NCI-H226 (cell line): ENCODE measurements around the gene ZBTB16.

Experiments used
- DNase-seq: peaks from one replicate; pipeline ENCODE4 v3.0.0-alpha.2; 2015

Gene ZBTB16

DNA sequence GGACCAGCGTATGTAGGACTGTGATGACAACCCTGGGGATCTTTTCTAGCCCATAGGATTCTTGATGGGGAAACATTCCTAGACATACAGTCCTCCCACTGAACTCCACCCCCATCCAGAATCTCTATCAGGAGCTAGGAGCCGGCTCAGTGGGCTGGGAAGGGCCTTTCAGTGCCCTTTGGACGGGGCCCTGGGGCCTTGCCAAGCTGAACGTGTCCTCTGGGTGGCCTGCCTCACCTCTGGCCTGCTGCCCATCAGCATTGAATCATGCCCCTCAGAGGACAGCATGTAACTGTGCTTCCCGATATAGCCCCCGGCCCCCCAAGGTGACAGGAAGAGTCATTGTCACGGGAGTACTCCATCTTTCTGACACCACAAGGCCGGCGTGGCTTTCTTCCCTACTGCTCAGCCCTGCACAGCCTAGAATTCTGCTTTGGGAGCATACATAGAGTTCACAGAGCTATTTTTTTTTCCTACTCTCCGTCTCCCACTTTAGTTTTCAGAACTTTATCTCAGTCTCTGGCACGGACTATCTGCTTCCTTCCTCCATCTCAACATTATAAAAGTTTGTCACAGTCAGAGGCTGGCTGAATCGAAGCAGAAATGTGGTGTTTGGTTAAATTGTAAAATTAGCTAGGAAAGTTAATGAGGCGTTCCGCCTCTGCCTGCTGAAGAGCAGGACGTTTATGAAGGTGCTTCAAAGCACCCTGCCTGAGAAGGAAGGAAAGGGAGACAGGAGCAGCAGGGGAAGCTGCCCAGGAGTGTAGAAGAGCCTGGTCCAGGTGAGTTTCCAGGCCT lies 111.9 kb downstream of the ZBTB16 start:
- no peak for DNase-seq

GRCh38 chr11:114172055-114172861 lies 112.7 kb downstream of the ZBTB16 start:
- DNase-seq = no peak

GRCh38 chr11:114172871-114173444 lies 113.4 kb downstream of the ZBTB16 start:
- DNase-seq = no peak

DNA sequence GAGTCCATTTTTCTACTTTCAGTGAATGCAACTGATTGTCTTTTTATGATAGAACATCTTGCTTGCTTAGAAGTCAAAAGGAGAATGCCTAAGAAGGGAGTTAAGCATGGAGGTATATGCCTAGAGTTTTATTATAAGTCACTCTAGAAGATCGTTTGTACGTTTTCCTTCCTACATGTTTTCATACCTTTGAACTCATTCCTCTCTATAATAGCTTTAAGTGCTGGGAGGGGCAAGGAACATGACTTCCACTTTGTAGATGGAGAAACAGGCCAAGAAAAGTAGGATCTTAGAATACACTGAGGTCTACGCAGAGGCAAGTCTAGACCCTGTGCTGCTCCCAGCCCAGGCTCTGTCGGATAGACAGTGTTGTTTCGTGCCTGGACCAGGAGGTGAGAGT lies 114.3 kb downstream of the ZBTB16 start:
- DNase-seq = no peak

GRCh38 chr11:114174712-114175495 lies 115.4 kb downstream of the ZBTB16 start:
- DNase-seq = no peak

- DNase-seq = no peak
These were observed 116.2 kb downstream of the ZBTB16 start for GRCh38 chr11:114175706-114176105.

DNA sequence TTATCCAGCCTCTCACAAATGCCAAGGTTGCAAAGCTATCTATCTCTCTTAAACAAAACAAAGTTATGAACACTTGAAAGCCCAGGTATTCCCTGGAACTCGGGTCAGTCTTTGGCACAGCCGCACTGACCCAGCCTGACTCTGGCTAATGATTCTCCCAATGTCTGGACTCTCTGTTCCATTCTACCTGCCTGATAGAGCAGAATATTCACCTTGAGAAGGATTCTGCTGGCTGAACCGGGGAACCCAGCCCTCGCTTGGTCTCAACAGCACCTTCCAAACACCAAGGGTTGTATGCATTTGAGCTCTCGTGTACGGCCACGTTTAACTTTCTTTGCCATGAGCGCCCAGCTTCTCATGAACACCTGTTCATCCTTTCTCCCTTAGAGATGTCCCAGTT lies 116.8 kb downstream of the ZBTB16 start:
- DNase-seq = no peak

- DNase-seq = no peak
These were observed 119.1 kb downstream of the ZBTB16 start for GRCh38 chr11:114178656-114179055.

GRCh38 chr11:114179234-114179941 lies 119.9 kb downstream of the ZBTB16 start:
- no peak for DNase-seq

DNA sequence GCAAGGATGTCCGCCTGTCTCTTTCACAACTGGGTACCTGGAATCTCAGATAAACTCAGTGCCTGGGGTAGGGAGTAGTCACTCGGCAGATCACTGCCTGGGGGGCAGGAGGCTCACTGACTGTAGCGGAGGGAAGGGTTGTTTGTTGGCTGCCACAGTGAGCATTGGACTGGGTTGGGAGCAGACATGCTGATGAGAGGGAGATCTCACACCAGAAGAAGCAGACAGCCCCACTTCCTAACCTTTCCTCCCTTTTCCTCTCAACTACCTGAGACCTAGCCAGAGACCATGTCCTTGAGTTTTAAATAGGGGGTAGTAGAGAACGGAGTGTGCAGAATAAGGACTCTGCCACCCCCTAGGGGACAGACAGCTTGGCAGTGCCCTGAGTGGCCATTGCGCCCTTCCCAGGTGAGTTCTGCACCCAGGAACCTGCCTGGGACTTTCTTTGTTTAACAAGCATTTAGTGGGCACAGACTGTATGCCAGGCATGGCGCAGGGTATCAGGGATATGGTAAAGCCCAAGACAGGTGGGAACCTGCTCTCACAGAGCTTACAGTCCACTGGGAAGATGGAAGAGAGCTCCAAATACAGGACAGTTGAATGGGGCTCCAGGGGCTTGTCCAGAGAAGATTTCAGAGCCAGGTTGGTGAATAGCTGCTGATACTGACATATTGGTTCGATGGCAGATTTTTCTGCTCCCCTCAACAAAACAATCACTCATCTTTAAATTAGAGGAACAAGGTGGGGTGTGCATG lies 121.0 kb downstream of the ZBTB16 start:
- no peak for DNase-seq

- no peak for DNase-seq
These were observed 121.7 kb downstream of the ZBTB16 start for GRCh38 chr11:114181195-114181594.

DNA sequence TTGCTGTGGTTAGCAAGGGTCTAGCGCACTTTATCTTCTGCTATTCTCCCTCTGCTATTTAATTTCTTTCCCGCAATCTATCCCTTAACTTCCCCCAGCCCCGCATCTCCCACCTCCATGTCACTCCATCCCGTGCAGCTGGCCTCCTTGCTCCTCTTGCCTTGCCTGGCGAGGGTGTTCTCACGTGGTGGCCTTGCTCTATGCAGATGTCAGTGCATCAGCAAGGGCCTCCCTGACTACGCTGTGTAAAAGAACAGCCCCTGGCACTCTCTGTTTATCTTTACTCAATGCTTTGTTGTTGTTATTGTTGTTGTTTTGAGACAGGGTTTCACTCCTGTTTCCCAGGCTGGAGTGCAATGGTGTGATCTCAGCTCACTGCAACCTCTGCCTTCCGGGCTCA lies 122.2 kb downstream of the ZBTB16 start:
- DNase-seq = no peak

- no peak for DNase-seq
These were observed 123.0 kb downstream of the ZBTB16 start for GRCh38 chr11:114182471-114183043.

GRCh38 chr11:114183044-114183511 lies 123.6 kb downstream of the ZBTB16 start:
- DNase-seq = no peak

DNA sequence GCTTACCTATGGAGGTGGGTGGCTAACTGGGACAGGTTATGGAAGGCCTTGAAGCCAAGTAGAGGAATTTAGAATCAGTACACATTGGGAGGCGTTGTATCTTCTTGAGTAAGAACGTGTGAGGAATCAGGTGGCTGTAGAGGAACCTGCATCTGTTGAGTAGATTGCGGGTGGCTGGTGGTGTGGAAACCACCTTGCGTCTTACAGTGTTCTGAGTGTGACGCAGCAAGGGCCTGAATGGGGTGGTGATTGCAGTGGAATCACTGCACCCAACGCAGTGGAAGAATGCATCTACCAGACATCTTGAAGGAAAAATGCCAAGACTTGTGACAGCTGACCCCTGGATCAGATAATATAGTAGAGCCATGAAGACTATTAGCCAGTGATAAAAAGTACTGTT lies 125.9 kb downstream of the ZBTB16 start:
- DNase-seq = no peak

GRCh38 chr11:114187173-114187572 lies 127.7 kb downstream of the ZBTB16 start:
- DNase-seq = no peak

DNA sequence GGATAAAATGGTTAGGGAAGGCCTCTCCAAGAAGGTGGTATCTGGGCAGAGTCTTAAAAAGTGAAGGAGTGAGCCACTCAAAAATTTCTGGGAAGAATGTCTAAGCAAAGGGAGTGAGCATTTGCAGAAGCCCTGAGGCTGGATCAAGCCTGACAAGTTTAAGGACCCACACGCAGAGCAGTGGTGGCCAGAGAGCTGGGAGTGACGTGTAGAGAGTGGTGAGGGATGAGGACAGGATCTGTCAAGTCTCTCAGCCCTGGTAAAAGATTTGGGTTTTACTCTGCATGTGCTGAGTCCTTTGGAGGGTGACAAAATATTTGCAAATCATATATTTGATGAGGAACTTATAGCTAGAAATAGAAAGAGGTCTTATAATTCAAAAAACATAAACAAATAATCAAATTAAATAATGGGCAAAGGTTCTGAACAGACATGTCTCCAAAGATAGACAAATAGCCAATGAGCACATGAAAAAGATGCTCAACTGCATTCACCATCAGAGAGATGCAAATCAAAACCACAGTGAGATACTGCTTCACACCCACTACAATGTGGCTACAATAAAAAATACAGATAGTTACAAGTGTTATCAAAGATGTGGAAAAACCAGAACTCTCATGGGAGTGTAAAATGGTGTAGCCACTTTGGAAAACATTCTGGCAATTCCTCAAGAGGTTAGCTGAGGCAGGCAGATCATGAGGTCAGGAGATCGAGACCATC lies 129.5 kb downstream of the ZBTB16 start:
- no peak for DNase-seq

DNA sequence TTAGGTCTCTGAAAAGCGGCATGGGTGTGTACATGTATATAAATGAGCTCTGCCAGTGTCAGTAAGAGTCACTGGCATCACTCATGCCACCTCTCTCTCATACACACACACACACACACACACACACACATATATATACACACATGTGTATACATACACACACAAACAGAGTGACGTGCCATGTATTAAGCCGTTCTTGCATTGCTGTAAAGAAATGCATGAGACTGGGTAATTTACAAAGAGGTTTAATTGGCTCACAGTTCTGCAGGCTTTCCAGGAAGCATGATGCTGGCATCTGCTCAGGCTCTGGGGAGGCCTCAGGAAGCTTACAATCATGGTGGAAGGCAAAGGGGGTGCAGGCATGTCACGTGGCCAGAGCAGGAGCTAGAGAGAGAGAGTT lies 131.1 kb downstream of the ZBTB16 start:
- DNase-seq = no peak

DNA sequence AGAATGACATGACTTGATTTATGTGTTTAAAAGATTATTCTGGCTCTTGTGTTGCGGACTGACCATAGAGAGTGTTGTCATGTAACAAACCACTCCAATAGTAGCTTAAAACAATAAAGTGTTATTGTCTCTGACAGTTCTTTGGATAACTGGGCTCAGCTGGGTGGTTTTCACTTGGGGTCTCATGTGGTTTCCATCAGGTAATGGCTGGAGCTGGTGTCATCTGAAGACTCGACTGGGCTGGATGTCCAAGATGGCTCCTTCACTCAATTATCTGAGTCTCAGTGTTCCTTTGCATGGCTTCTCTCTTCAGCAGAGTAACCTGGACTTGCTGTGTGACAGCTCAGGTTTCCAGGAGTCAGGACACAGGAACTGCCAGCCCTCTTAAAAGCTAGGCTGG lies 132.4 kb downstream of the ZBTB16 start:
- no peak for DNase-seq

- no peak for DNase-seq
These were observed 133.4 kb downstream of the ZBTB16 start for GRCh38 chr11:114192841-114193389.
